Occipital lobe (tissue), 2 donors: ENCODE results near the gene NTN1. TPM values are rescaled to one million over a fixed set of nuclear protein-coding genes. Genes with fewer than 3 reads are reported as not detected.

Experiments
- DNase-seq: peaks from one replicate; lab custom pipeline; 2025; lab: John Stamatoyannopoulos, UW
- total RNA-seq: library from RNA; depleted of rRNA; stranded (reverse); fragments of >200 nt; gene quantifications from one replicate; pipeline ENCODE4 v1.2.3, GENCODE V29; 2014

NTN1 gene
- total RNA-seq, 1 donor from 2014 or later = 1.1 TPM

DNA sequence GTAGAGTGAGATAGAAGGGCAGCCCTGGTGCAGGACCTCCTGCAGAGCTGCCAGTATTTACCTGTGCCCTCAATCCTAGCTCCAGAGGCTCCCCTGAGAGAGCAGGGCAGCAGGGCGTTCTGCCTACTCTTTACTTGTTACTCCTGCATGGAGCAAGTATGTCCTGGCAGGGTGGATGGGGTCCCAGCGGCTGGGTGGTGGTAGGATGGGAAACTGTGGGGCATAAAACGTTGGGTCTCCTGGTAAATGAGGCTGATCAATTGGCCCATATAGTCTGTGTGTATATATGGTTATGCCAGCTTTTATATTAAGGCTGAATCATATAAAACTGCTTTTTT, 192.0 kb downstream of the NTN1 start:
- no peak for DNase-seq

DNA sequence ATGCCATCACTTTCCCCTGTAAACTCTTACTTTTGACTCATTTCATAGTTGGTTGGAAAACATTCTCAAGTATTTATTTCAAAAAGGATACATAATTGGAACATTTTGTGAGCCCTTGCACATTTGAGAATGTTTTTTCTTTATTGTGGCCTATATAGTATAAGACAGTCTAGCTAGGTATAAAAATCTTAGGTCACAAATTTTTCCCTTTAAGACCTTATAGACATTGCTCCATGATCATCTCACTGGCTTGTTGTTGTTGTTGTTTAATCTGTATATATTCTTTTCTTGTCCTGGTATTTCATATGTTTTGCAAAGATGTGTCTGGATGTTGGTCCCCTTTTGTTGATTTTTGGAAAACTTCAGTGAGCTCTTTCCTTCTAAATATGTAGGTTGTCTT, 194.2 kb downstream of the NTN1 start:
- no peak for DNase-seq

GRCh38 chr17:9217151-9218056, 196.1 kb downstream of the NTN1 start:
- no peak for DNase-seq

GRCh38 chr17:9218064-9218635, 196.8 kb downstream of the NTN1 start:
- DNase-seq = no peak

- DNase-seq = no peak
Observed at GRCh38 chr17:9218911-9219310, 197.6 kb downstream of the NTN1 start.

GRCh38 chr17:9219631-9220397, 198.5 kb downstream of the NTN1 start:
- no peak for DNase-seq

GRCh38 chr17:9220398-9221146, 199.3 kb downstream of the NTN1 start:
- DNase-seq = no peak

DNA sequence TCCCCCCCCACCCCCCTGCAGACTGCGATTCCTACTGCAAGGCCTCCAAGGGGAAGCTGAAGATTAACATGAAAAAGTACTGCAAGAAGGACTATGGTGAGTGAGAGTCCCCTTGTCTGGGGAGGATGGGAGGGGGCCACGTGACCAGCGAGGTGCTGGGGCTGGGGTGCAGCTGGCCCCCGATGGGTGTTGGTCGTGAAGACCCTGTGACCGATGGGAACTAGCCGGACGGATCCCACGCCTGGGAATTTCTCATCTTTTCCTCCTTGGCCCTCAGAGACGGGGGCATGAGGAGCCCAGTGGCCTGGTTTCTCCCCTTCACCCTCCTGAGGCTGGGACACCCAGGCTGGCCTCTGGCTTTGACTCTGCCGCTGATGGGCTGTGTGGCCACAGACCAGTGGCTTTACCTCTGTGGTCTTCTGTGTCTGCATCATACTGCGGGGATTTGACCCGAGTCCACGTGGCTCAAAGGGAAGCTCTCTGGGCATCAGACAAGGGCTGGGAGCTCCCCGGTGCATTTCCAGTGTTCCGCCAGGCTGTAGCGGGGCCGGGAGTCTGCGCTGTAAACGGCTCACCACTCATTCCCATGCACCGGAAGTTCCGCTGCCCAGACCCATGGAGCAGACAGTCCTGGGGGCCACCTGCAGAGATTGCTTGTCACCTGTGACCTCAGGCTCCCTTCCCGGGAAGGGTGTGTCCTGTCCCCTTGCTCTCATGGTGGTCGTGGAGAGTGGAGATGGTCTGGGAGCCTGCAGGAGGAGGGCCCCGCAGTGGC, 200.0 kb downstream of the NTN1 start:
- no peak for DNase-seq

GRCh38 chr17:9221922-9222180, 200.5 kb downstream of the NTN1 start:
- no peak for DNase-seq

GRCh38 chr17:9223531-9223930, 202.2 kb downstream of the NTN1 start:
- DNase-seq = no peak

DNA sequence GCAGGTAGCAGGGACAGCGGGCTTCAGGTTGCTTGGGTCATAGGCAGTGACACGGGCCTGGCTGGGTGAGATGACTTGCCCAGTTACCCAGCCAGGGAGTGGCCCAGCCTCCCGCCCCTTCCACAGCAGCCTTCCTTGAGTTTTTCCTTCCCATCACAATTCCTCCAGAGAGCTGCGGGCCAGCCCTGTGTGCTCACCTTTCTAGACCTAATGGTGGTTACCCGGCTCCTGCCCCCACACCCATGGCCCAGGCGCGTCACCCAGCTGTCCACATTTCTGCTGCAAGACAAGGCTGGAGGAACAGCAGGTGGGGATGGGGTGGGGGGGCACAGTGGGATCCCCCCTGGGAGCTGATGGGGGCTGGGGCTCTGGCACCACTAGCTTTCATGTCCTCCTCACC, 203.2 kb downstream of the NTN1 start:
- DNase-seq = no peak

- no peak for DNase-seq
Observed at GRCh38 chr17:9225305-9226101, 204.2 kb downstream of the NTN1 start.

- no peak for DNase-seq
Observed at GRCh38 chr17:9226130-9226793, 205.0 kb downstream of the NTN1 start.

DNA sequence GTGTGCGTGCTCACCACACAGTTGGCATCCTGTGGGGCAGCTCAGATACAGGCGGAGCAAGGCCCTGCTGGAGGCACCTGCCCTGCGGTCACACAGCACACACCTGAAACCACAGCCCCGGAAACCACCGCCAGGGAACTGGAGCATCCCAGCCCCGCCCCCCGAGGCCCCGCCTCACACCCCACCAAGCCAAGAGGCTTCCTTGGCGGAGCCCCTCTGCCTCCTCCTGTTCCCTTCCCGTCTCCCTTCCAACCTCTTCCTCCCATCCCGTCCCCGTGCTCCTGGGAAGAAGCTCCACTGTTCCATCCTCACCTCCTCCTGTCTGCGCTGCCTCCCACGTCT, 205.5 kb downstream of the NTN1 start:
- no peak for DNase-seq

GRCh38 chr17:9227819-9228407, 206.6 kb downstream of the NTN1 start:
- DNase-seq = no peak

GRCh38 chr17:9228408-9229159, 207.3 kb downstream of the NTN1 start:
- DNase-seq = no peak

DNA sequence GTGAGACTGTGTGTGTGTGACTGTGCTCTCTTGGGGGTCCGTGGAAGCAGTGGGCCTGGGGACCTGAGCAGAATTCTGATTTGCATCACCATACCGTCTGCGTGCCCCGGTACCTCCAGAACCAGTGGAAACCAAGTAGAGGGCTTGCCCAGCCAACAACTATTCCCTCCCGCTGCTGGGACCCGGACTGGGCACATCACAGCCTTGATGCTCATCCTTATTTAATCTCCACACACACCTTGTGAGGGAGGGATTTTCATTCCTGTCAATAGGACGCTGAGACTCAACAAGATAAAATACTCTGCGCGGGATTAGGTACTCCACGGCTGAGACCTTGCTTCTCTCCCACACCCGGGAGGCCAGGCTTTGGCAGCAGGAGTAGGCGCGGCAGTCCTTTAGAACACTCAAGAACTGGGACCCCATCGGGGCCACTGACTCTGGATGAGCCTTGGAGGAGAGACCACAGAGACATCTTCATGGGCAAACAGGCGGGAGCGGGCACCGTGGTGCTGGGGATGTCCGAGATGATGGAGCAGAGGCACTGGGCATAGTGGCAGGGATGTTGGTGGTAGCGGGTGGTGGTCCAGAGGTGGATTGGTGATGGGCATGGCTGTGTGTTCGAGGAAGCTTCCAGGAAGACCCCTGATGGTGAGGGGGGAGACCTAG, 208.0 kb downstream of the NTN1 start:
- no peak for DNase-seq

- no peak for DNase-seq
Observed at GRCh38 chr17:9229826-9230201, 208.5 kb downstream of the NTN1 start.
